Activated effector memory CD4-positive, alpha-beta T cell treated with anti-CD3 and anti-CD28 coated beads, Interleukin-2, amount 50 U/mL, for 16 hours (primary cell): ENCODE results near the gene CNTN5.

Source experiments
- DNase-seq: peaks from one replicate; pipeline ENCODE4 v3.0.0-alpha.2; 2020

CNTN5 gene

GRCh38 chr11:99531468-99531867 lies 510.7 kb downstream of the CNTN5 start:
- DNase-seq, result no peak

GRCh38 chr11:99534812-99535211 lies 514.1 kb downstream of the CNTN5 start:
- no peak for DNase-seq

GRCh38 chr11:99535406-99535805 lies 514.7 kb downstream of the CNTN5 start:
- no peak for DNase-seq

GRCh38 chr11:99535819-99536218 lies 515.1 kb downstream of the CNTN5 start:
- DNase-seq, result no peak

- DNase-seq, result no peak
Measured at GRCh38 chr11:99537681-99538080, 516.9 kb downstream of the CNTN5 start.

- no peak for DNase-seq
Measured at GRCh38 chr11:99545616-99546015, 524.9 kb downstream of the CNTN5 start.

- no peak for DNase-seq
Measured at GRCh38 chr11:99548264-99548663, 527.5 kb downstream of the CNTN5 start.

GRCh38 chr11:99554232-99554903 lies 533.6 kb downstream of the CNTN5 start:
- DNase-seq, result no peak

GRCh38 chr11:99555486-99555885 lies 534.7 kb downstream of the CNTN5 start:
- DNase-seq, result no peak

GRCh38 chr11:99565333-99565732 lies 544.6 kb downstream of the CNTN5 start:
- no peak for DNase-seq

- no peak for DNase-seq
Measured at GRCh38 chr11:99567334-99567956, 546.7 kb downstream of the CNTN5 start.

- no peak for DNase-seq
Measured at GRCh38 chr11:99568808-99569207, 548.1 kb downstream of the CNTN5 start.

GRCh38 chr11:99571094-99571493 lies 550.3 kb downstream of the CNTN5 start:
- no peak for DNase-seq

GRCh38 chr11:99584830-99585229 lies 564.1 kb downstream of the CNTN5 start:
- DNase-seq, result no peak

- no peak for DNase-seq
Measured at GRCh38 chr11:99585606-99586005, 564.9 kb downstream of the CNTN5 start.

- DNase-seq, result no peak
Measured at GRCh38 chr11:99589771-99590170, 569.0 kb downstream of the CNTN5 start.

GRCh38 chr11:99592266-99592665 lies 571.5 kb downstream of the CNTN5 start:
- DNase-seq, result no peak

- no peak for DNase-seq
Measured at GRCh38 chr11:99593197-99593596, 572.4 kb downstream of the CNTN5 start.

GRCh38 chr11:99601179-99601578 lies 580.4 kb downstream of the CNTN5 start:
- no peak for DNase-seq

- DNase-seq, result no peak
Measured at GRCh38 chr11:99614352-99614751, 593.6 kb downstream of the CNTN5 start.

- DNase-seq, result no peak
Measured at GRCh38 chr11:99630629-99631028, 609.9 kb downstream of the CNTN5 start.

GRCh38 chr11:99631618-99632017 lies 610.9 kb downstream of the CNTN5 start:
- DNase-seq, result no peak

- no peak for DNase-seq
Measured at GRCh38 chr11:99632969-99633368, 612.2 kb downstream of the CNTN5 start.

- DNase-seq, result no peak
Measured at GRCh38 chr11:99634581-99634980, 613.8 kb downstream of the CNTN5 start.

GRCh38 chr11:99638073-99638553 lies 617.4 kb downstream of the CNTN5 start:
- no peak for DNase-seq
